Left lung (tissue), 10 donors: ENCODE results near the gene PEX12. TPM values are rescaled to one million over a fixed set of nuclear protein-coding genes. Genes with fewer than 3 reads are reported as not detected.
"Not testable (repeated sequence)": the region's sequence is repeated elsewhere in the genome, so short reads cannot be mapped to it uniquely, and the experiment has no call there.

Experiments
- ATAC-seq: fragments of 200-7000 bp; cut with Tn5 transposase; one replicate; pipeline ENCODE4 v1.9.1; 2020; ENCODE audit warnings: moderate library complexity
- DNase-seq, 4 donors: peaks; one replicate each; pipeline ENCODE4 v3.0.0-alpha.2; 2013 to 2020
- H3K27ac ChIP-seq, 2 donors: fragments of 200-600 bp; sonication (generic) in 1 of 2; one replicate each; pipeline versions ENCODE4 v1.5.0 to v1.8.0; 2020 to 2021
- H3K27me3 ChIP-seq, 2 donors: fragments of 200-600 bp; sonication (generic) in 1 of 2; one replicate each; pipeline versions ENCODE4 v1.5.0 to v1.8.0; 2020 to 2021
- H3K36me3 ChIP-seq, 2 donors: fragments of 200-600 bp; sonication (generic) in 1 of 2; one replicate each; pipeline versions ENCODE4 v1.5.0 to v1.8.0; 2020 to 2021
- H3K4me1 ChIP-seq, 2 donors: fragments of 200-600 bp; one replicate each; pipeline ENCODE4 v1.8.0; 2021
- H3K4me3 ChIP-seq, 2 donors: fragments of 200-600 bp; sonication (generic) in 1 of 2; one replicate each; pipeline versions ENCODE4 v1.5.0 to v1.8.0; 2020 to 2021; ENCODE audit warnings: mild to moderate bottlenecking in 1 of 2
- H3K9me3 ChIP-seq, 2 donors: fragments of 200-600 bp; sonication (generic) in 1 of 2; one replicate each; pipeline versions ENCODE4 v1.5.0 to v1.8.0; 2020 to 2021
- intact Hi-C, 2 donors: fragments of 100-400 bp; cut with DNase I; formaldehyde crosslinking; loops; one replicate each; pipeline versions ENCODE4 v1.11.2 to v1.14.2; 2022
- polyA plus RNA-seq, 6 donors: library from polyadenylated mRNA; unstranded; fragments of 120-200 nt; gene quantifications; one replicate each; pipeline ENCODE4 v1.2.1, GENCODE V29; 2013; ENCODE audit not compliant: insufficient read length in 6 of 6
- total RNA-seq, 2 donors: library from RNA; stranded (reverse); fragmentation: NEBNext Ultra II Directional; extraction: Animal tissue kit (Norgen Biotek cat#: 25700); gene quantifications; one replicate each; pipeline ENCODE4 v1.2.1, GENCODE V29; 2021
- TF ChIP-seq, protein P1 (sequence below), 2 donors: fragments of 200-600 bp; sonication (generic) in 1 of 2; IDR thresholded peaks; one replicate each; pipeline versions ENCODE4 v1.5.0 to v1.8.0; 2021; ENCODE audit warnings: antibody characterized with exemption in 2 of 2
- donor health status: DM: no; HTN: yes; CAD: no.
- donor health status: DM: no; HTN: no; CAD: no.

PEX12 gene
- total and polyA plus RNA-seq, 8 donors = 5.9 to 10.6 (median 9.1) TPM

DNA sequence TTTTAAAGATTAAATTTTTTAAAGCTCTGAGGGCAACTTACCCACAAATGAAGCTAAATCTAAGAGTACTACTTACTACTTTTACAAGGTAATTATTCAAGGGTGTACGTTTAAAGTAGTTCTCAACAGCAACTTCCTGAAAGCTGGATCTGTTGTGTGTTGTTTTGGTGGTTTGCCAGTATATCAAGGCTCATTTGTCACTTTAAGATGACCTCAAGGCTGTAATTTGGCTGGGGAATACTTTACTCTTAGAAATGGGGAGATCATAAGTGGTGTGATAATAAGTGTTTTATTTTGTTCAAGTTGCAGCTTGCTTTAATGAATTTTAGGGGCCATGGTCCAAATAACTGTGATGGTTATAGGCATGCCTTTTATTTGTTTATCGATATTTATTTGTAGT, 39.1 kb upstream of the PEX12 start:
- no peak overlapping the region for H3K27ac ChIP-seq
- no peaks in the 10 kb centered on the region for H3K27me3 ChIP-seq
- peaks cover 0 to 6% of the 10 kb centered on the region in 2 donors for H3K4me1 ChIP-seq
- H3K36me3 ChIP-seq = peaks cover 0 to 19% of the 10 kb centered on the region in 2 donors
- TF ChIP-seq, protein P1, sequence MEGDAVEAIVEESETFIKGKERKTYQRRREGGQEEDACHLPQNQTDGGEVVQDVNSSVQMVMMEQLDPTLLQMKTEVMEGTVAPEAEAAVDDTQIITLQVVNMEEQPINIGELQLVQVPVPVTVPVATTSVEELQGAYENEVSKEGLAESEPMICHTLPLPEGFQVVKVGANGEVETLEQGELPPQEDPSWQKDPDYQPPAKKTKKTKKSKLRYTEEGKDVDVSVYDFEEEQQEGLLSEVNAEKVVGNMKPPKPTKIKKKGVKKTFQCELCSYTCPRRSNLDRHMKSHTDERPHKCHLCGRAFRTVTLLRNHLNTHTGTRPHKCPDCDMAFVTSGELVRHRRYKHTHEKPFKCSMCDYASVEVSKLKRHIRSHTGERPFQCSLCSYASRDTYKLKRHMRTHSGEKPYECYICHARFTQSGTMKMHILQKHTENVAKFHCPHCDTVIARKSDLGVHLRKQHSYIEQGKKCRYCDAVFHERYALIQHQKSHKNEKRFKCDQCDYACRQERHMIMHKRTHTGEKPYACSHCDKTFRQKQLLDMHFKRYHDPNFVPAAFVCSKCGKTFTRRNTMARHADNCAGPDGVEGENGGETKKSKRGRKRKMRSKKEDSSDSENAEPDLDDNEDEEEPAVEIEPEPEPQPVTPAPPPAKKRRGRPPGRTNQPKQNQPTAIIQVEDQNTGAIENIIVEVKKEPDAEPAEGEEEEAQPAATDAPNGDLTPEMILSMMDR (IDR thresholded peaks at IDR 0.05) = no peak
- DNase-seq (no peak), ATAC-seq (no peak)
- no peak overlapping the region for H3K4me3 ChIP-seq
- intact Hi-C loops = loop anchor here in 1 of 2 donors (5.0 kb wide), 1 partner anchor 130 kb away; no protein-coding TSS in a partner anchor
- no peaks in the 10 kb centered on the region for H3K9me3 ChIP-seq

DNA sequence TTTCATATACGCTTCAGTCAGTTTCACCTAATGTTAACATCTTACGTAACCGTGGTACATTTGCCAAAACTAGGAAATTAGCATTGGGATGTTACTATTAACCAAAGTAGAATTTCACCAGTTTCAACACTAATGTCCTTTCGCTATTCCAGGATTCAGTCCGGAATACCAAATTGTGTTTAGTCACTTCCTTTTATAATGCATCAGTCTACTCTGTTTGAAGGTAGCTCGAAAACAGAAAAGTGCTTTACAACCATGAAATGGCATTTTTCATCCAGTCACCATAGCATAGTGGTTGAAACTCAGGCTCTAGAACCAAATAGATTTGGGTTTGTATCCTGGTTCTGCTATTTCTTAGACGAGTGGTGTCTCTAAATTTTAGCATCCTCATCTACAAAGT, 38.2 kb upstream of the PEX12 start:
- Histone ChIP-seq H3K27ac (no peak overlapping the region), H3K9me3 (no peaks in the 10 kb centered on the region), H3K4me3 (no peak overlapping the region), H3K36me3 (peaks cover 0 to 24% of the 10 kb centered on the region in 2 donors), H3K27me3 (no peaks in the 10 kb centered on the region), H3K4me1 (peaks cover 0 to 6% of the 10 kb centered on the region in 2 donors)
- DNase-seq = no peak
- TF ChIP-seq, protein P1 (IDR thresholded peaks at IDR 0.05) = no peak
- no peak for ATAC-seq
- intact Hi-C loops = loop anchor here in 1 of 2 donors (5.0 kb wide), 1 partner anchor 131 kb away; no protein-coding TSS in a partner anchor

DNA sequence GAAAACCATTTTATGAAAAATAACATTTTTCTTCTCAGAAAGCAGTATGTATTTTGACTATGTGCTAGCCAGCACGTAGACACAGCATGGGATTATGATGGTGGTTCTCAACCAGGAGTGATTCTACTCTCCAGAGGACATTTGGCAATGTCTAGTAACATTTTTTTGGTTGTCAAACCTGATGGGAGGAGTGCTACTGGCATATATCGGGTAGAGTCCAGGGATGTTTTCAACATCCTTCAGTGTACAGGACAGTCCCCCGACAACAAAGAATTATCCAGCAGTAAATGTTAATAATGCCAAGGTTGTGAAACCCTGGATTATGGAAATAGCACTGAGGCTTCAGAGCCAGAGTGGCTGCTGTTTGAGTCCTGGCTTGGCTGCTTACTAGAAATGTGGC, 36.4 kb upstream of the PEX12 start:
- intact Hi-C loops = loop anchor here in 1 of 2 donors (5.0 kb wide), 1 partner anchor 132 kb away; no protein-coding TSS in a partner anchor
- Histone ChIP-seq H3K4me3 (no peak overlapping the region), H3K27ac (no peak overlapping the region), H3K9me3 (no peaks in the 10 kb centered on the region), H3K36me3 (peaks cover 0 to 36% of the 10 kb centered on the region in 2 donors), H3K4me1 (peaks cover 0 to 6% of the 10 kb centered on the region in 2 donors), H3K27me3 (no peaks in the 10 kb centered on the region)
- DNase-seq = no peak
- TF ChIP-seq, protein P1 (IDR thresholded peaks at IDR 0.05) = no peak
- ATAC-seq = no peak

DNA sequence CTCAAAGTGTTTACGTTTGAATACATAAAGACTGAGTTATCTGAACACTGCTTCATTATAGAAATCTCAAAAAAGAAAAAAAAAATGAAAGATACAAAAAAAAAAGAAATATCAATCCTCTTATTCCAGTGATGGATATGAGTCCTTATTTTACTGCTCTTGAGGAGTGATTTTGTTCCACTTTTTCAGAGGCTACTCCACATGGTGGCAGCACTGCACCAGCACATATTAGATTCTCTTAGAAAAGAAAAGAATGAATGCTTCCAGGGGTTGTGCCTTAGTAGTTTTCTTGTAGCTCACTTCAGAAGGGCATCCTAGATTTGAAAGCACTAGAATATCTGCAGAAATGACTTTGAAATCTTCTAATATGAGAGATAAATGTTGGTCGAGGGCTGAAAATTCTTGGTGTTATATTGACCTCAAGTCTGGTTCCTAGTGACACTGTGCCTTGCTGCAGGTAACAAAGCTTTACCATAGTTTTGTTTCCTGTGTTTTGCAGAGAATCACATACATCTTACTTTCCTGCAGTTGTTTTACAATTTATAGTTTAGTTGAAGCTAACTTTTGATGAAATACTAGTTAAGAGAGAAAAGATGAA, 34.7 kb upstream of the PEX12 start:
- TF ChIP-seq, protein P1 (IDR thresholded peaks at IDR 0.05) = peak; percentile 13 to 31
- H3K9me3 ChIP-seq = no peaks in the 10 kb centered on the region
- peak in 1 of 4 donors; percentile 48 for DNase-seq
- intact Hi-C loops = no loop called here
- H3K27me3 ChIP-seq = no peaks in the 10 kb centered on the region
- peaks cover 0 to 6% of the 10 kb centered on the region in 2 donors for H3K4me1 ChIP-seq
- peaks cover 0 to 47% of the 10 kb centered on the region in 2 donors for H3K36me3 ChIP-seq
- ATAC-seq = peak; percentile 74
- H3K27ac ChIP-seq = no peak overlapping the region
- H3K4me3 ChIP-seq = no peak overlapping the region

DNA sequence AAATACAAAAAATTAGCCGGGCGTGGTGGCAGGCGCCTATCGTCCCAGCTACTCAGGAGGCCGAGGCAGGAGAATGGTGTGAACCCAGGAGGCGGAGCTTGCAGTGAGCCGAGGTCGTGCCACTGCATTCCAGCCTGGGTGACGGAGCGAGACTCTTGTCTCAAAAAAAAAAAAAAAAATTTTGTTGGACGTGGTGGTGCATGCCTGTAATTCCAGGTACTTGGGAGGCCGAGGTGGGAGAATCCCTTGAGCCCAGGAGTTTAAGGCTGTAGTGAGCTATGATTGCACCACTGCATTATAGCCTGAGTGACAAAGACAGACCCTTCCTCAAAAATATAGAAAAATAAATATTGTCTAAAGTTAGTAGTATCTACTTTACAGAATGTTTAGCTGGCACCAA, 32.4 kb upstream of the PEX12 start:
- H3K4me3 ChIP-seq, H3K9me3 ChIP-seq, H3K27ac ChIP-seq, intact Hi-C loops, ATAC-seq, H3K27me3 ChIP-seq, DNase-seq, H3K4me1 ChIP-seq: not testable (repeated sequence)
- peaks cover 0 to 69% of the 10 kb centered on the region in 2 donors for H3K36me3 ChIP-seq
